Endothelial cell of umbilical vein (primary cell): ENCODE data around the gene AP3M1.

Experiments
- MYC ChIP-seq: IDR thresholded peaks from one replicate; pipeline ENCODE4 v1.6.1; 2011; ENCODE audit warnings: mild to moderate bottlenecking, low read depth, low read length
- POLR2A ChIP-seq: IDR thresholded peaks from 2 replicates; pipeline ENCODE4 v1.6.1; 2012; ENCODE audit warnings: low read depth, mild to moderate bottlenecking, control low read depth, low read length
- POLR2AphosphoS5 ChIP-seq: IDR thresholded peaks from 2 replicates; pipeline ENCODE4 v1.6.1; 2012; ENCODE audit warnings: low read depth, mild to moderate bottlenecking, control low read depth, low read length, moderate library complexity; ENCODE audit not compliant: insufficient read depth
- TF ChIP-seq, protein P1 (sequence below), 2 donors: IDR thresholded peaks; 1 replicate in 1 of 2; 2 replicates in 1 of 2; pipeline ENCODE4 v1.5.1; 2011; ENCODE audit warnings: low read length in 2 of 2, mild to moderate bottlenecking in 2 of 2, moderate library complexity in 2 of 2, control low read depth in 1 of 2, inconsistent platforms in 1 of 2, low read depth in 1 of 2; ENCODE audit not compliant: insufficient read depth in 1 of 2; ENCODE audit errors: extremely low read depth in 1 of 2

DNA sequence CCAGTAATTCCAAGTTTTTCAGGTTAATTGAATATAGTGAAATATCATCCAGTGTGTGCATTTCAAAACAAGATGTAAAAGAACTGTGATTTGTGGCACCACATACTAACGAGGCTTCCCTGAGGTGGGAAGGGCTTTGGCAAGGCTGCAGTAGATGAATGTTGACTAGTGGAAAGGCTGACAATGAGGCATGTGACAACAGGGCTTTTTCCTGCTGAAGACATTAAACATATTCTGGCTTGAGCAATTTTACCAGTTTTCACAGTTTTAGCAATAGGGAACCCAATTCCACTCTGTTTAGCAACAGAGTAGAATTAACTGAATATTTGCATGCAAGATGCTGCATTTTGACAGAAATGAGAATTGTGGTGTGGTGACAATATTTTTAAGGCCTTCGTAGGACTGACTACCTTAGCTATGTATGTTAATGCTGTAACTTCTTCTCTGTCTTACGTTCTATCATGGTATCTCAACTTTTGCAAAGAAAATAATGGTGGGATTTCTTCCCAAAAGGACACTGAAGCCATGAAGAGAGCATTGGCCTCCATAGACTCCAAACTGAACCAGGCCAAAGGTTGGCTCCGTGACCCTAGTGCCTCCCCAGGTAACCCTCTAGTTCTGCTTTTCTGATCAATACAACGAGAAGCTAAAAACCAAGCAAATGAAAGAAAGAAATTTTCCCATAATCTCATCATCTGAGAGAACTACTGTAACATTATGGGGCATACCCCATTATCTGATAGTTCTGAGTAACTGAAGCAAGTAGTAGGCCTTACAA, 68.5 kb downstream of the AP3M1 start:
- TF ChIP-seq, protein P1, sequence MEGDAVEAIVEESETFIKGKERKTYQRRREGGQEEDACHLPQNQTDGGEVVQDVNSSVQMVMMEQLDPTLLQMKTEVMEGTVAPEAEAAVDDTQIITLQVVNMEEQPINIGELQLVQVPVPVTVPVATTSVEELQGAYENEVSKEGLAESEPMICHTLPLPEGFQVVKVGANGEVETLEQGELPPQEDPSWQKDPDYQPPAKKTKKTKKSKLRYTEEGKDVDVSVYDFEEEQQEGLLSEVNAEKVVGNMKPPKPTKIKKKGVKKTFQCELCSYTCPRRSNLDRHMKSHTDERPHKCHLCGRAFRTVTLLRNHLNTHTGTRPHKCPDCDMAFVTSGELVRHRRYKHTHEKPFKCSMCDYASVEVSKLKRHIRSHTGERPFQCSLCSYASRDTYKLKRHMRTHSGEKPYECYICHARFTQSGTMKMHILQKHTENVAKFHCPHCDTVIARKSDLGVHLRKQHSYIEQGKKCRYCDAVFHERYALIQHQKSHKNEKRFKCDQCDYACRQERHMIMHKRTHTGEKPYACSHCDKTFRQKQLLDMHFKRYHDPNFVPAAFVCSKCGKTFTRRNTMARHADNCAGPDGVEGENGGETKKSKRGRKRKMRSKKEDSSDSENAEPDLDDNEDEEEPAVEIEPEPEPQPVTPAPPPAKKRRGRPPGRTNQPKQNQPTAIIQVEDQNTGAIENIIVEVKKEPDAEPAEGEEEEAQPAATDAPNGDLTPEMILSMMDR (IDR thresholded peaks at IDR 0.05; ENCODE audit: extremely low read depth in 1 of 2, insufficient read depth in 1 of 2, low read depth in 1 of 2, low read length in 2 of 2): no peak
- TF ChIP-seq POLR2AphosphoS5 (no peak), POLR2A (no peak), MYC (no peak)
